ENCODE measurements around the gene RHOA.
"Not testable (repeated sequence)": the region's sequence is repeated elsewhere in the genome, so short reads cannot be mapped to it uniquely, and the experiment has no call there.

The RHOA gene

GRCh38 chr3:49370585-49371290, 41.0 kb downstream of the RHOA start:
- Mint-ChIP-seq H3K36me3 (peaks cover 64% of the 10 kb centered on the region), H3K27ac (peak overlapping the region; percentile 53)
- CTCF ChIA-PET: interaction anchor here (0.6 kb wide), 1 partner anchor 21 kb away, joined by 3 read pairs; no protein-coding TSS in a partner anchor

GRCh38 chr3:49362561-49362960, 49.2 kb downstream of the RHOA start:
- H3K27ac Mint-ChIP-seq: peak overlapping the region; percentile 22
- CTCF ChIA-PET: interaction anchor here (4.1 kb wide), 1 partner anchor 23 kb away, joined by 27 read pairs; the partner anchor contains the start of gene USP4

More at GRCh38 chr3:49370585-49371290, 41.0 kb downstream of the RHOA start:
- no peak overlapping the region for H3K4me3 Mint-ChIP-seq
- no peaks in the 10 kb centered on the region for H3K9me3 Mint-ChIP-seq
- peaks cover 9% of the 10 kb centered on the region for H3K4me1 Mint-ChIP-seq
- no peaks in the 10 kb centered on the region for H3K27me3 Mint-ChIP-seq
- no peak for DNase-seq

GRCh38 chr3:49359623-49360022, 52.2 kb downstream of the RHOA start:
- H3K4me3 Mint-ChIP-seq: no peak overlapping the region
- no peaks in the 10 kb centered on the region for H3K27me3 Mint-ChIP-seq
- peaks cover 45% of the 10 kb centered on the region for H3K4me1 Mint-ChIP-seq
- no peak for DNase-seq
- peaks cover 65% of the 10 kb centered on the region for H3K36me3 Mint-ChIP-seq
- H3K9me3 Mint-ChIP-seq: no peaks in the 10 kb centered on the region
- H3K27ac Mint-ChIP-seq: peak overlapping the region; percentile 91
- CTCF ChIA-PET: interaction anchor here (0.5 to 4.1 kb wide), 4 partner anchors 14 to 372 kb away, joined by 3 to 27 read pairs (median 4); partner anchors contain the start of gene USP4

More at GRCh38 chr3:49362561-49362960, 49.2 kb downstream of the RHOA start:
- Mint-ChIP-seq H3K36me3 (peaks cover 63% of the 10 kb centered on the region), H3K4me3 (no peak overlapping the region), H3K4me1 (peaks cover 29% of the 10 kb centered on the region), H3K9me3 (no peaks in the 10 kb centered on the region), H3K27me3 (no peaks in the 10 kb centered on the region)
- no peak for DNase-seq

- Mint-ChIP-seq H3K36me3 (peaks cover 64% of the 10 kb centered on the region), H3K27ac (peak overlapping the region; percentile 91), H3K4me3 (peak overlapping the region; percentile 97), H3K9me3 (no peaks in the 10 kb centered on the region), H3K4me1 (peaks cover 45% of the 10 kb centered on the region), H3K27me3 (no peaks in the 10 kb centered on the region)
- CTCF ChIA-PET: interaction anchor here (1.5 to 4.1 kb wide), 3 partner anchors 14 to 91 kb away, joined by 3 to 27 read pairs (median 5); partner anchors contain the start of gene USP4
- DNase-seq: no peak
These were observed 52.9 kb downstream of the RHOA start for GRCh38 chr3:49358884-49359225.

- DNase-seq: peak; percentile 90
- Mint-ChIP-seq H3K4me3 (peak within 1 kb of the TSS; percentile 97), H3K36me3 (peaks cover 61% of the 10 kb centered on the region), H3K27me3 (no peaks in the 10 kb centered on the region), H3K9me3 (no peaks in the 10 kb centered on the region), H3K4me1 (peaks cover 45% of the 10 kb centered on the region), H3K27ac (peak within 1 kb of the TSS; percentile 93)
- CTCF ChIA-PET: interaction anchor here (1.2 to 4.1 kb wide), 3 partner anchors 13 to 19 kb away, joined by 3 to 27 read pairs (median 8); partner anchors contain the start of gene USP4
These were observed 53.4 kb downstream of the RHOA start, which contains the start of gene GPX1 for GRCh38 chr3:49358217-49358883. GPX1 (minus strand) TSS chr3:49358353; CDS start chr3:49358278, 75 bp downstream.

GRCh38 chr3:49357443-49358216, 54.1 kb downstream of the RHOA start:
- H3K4me3 Mint-ChIP-seq: peak overlapping the region; percentile 97
- peak; percentile 72 for DNase-seq

GRCh38 chr3:49357095-49357442, 54.7 kb downstream of the RHOA start:
- not testable (repeated sequence) for H3K9me3 Mint-ChIP-seq, H3K27me3 Mint-ChIP-seq, DNase-seq
- CTCF ChIA-PET: interaction anchor here (1.2 kb wide), 1 partner anchor 17 kb away, joined by 8 read pairs; the partner anchor contains the start of gene USP4
- H3K36me3 Mint-ChIP-seq: peaks cover 52% of the 10 kb centered on the region
- H3K4me1 Mint-ChIP-seq: peaks cover 39% of the 10 kb centered on the region
- H3K4me3 Mint-ChIP-seq: peak overlapping the region; percentile 97
- H3K27ac Mint-ChIP-seq: peak overlapping the region; percentile 93

More at GRCh38 chr3:49357443-49358216, 54.1 kb downstream of the RHOA start:
- CTCF ChIA-PET: interaction anchor here (1.2 kb wide), 1 partner anchor 17 kb away, joined by 8 read pairs; the partner anchor contains the start of gene USP4
- Mint-ChIP-seq H3K36me3 (peaks cover 58% of the 10 kb centered on the region), H3K4me1 (peaks cover 42% of the 10 kb centered on the region), H3K27ac (peak overlapping the region; percentile 93)
- not testable (repeated sequence) for H3K9me3 Mint-ChIP-seq, H3K27me3 Mint-ChIP-seq

- Mint-ChIP-seq H3K36me3 (peaks cover 22% of the 10 kb centered on the region), H3K27ac (no peak overlapping the region), H3K9me3 (no peaks in the 10 kb centered on the region), H3K4me1 (peaks cover 20% of the 10 kb centered on the region), H3K27me3 (no peaks in the 10 kb centered on the region), H3K4me3 (no peak overlapping the region)
- no peak for DNase-seq
- CTCF ChIA-PET: interaction anchor here (0.8 to 3.9 kb wide), 2 partner anchors 10 to 13 kb away, joined by 3 to 16 read pairs; partner anchors contain the start of gene USP4
These were observed 58.8 kb downstream of the RHOA start for GRCh38 chr3:49352890-49353421.

- Mint-ChIP-seq H3K9me3 (no peaks in the 10 kb centered on the region), H3K36me3 (peaks cover 18% of the 10 kb centered on the region), H3K27me3 (no peaks in the 10 kb centered on the region), H3K27ac (no peak overlapping the region), H3K4me3 (no peak overlapping the region), H3K4me1 (peaks cover 16% of the 10 kb centered on the region)
- DNase-seq: no peak
- CTCF ChIA-PET: interaction anchor here (0.8 to 3.9 kb wide), 2 partner anchors 9 to 12 kb away, joined by 3 to 16 read pairs; partner anchors contain the start of gene USP4
These were observed 59.5 kb downstream of the RHOA start for GRCh38 chr3:49352281-49352680.

- peaks cover 11% of the 10 kb centered on the region for H3K4me1 Mint-ChIP-seq
- no peak for DNase-seq
- no peak overlapping the region for H3K4me3 Mint-ChIP-seq
- H3K9me3 Mint-ChIP-seq: no peaks in the 10 kb centered on the region
- H3K27me3 Mint-ChIP-seq: no peaks in the 10 kb centered on the region
- peaks cover 15% of the 10 kb centered on the region for H3K36me3 Mint-ChIP-seq
- CTCF ChIA-PET: interaction anchor here (3.9 kb wide), 1 partner anchor 11 kb away, joined by 16 read pairs; the partner anchor contains the start of gene USP4
- no peak overlapping the region for H3K27ac Mint-ChIP-seq
These were observed 60.2 kb downstream of the RHOA start for GRCh38 chr3:49351521-49352011.

- H3K4me3 Mint-ChIP-seq: no peak overlapping the region
- no peaks in the 10 kb centered on the region for H3K27me3 Mint-ChIP-seq
- CTCF ChIA-PET: interaction anchor here (3.9 kb wide), 1 partner anchor 9 kb away, joined by 16 read pairs; the partner anchor contains the start of gene USP4
- peaks cover 5% of the 10 kb centered on the region for H3K36me3 Mint-ChIP-seq
- peaks cover 7% of the 10 kb centered on the region for H3K4me1 Mint-ChIP-seq
- no peak overlapping the region for H3K27ac Mint-ChIP-seq
- no peak for DNase-seq
- no peaks in the 10 kb centered on the region for H3K9me3 Mint-ChIP-seq
These were observed 62.2 kb downstream of the RHOA start for GRCh38 chr3:49349348-49350114.

- H3K4me3 Mint-ChIP-seq, H3K27ac Mint-ChIP-seq, H3K9me3 Mint-ChIP-seq, H3K27me3 Mint-ChIP-seq, H3K36me3 Mint-ChIP-seq, H3K4me1 Mint-ChIP-seq, CTCF ChIA-PET, DNase-seq: not testable (repeated sequence)
These were observed 63.4 kb downstream of the RHOA start for GRCh38 chr3:49348361-49348760.

- DNase-seq: no peak
- Mint-ChIP-seq H3K36me3 (peaks cover 3% of the 10 kb centered on the region), H3K4me3 (no peak overlapping the region), H3K4me1 (peaks cover 18% of the 10 kb centered on the region), H3K27ac (no peak overlapping the region), H3K9me3 (no peaks in the 10 kb centered on the region), H3K27me3 (no peaks in the 10 kb centered on the region)
- CTCF ChIA-PET: no interaction called here
These were observed 65.0 kb downstream of the RHOA start for GRCh38 chr3:49346797-49347251.
